ENCODE data around the gene LSM7. TPM values are rescaled to one million over a fixed set of nuclear protein-coding genes. Genes with fewer than 3 reads are reported as not detected.

The LSM7 gene
- total RNA-seq, 1 experiment from 2014 or later, result 282 TPM

GRCh38 chr19:2309734-2310362 lies 18.5 kb downstream of the LSM7 start:
- CTCF ChIA-PET, result no interaction called here

GRCh38 chr19:2308114-2308556 lies 20.3 kb downstream of the LSM7 start, which contains the start of gene LINGO3:
TSS of gene LINGO3 (minus strand) at chr19:2308154. CDS start at chr19:2291776, 16,378 bp downstream.
- H3K9ac ChIP-seq (ENCODE audit: low read length), result no peak within 1 kb of the TSS
- H2AFZ ChIP-seq (ENCODE audit: low read length), result no peak within 1 kb of the TSS
- peak within 1 kb of the TSS; percentile 48; the same call in 1 of the 2 replicates for H3K4me2 ChIP-seq (ENCODE audit: low read length)
- TF ChIP-seq EZH2 (IDR thresholded peaks at IDR 0.05; ENCODE audit: low read length, unreplicated experiment), result no peak
- no peak for TF ChIP-seq CTCF (conservative IDR thresholded peaks at IDR 0.05; ENCODE audit: low read depth, low read length)
- TF ChIP-seq EZH2phosphoT487 (IDR thresholded peaks at IDR 0.05; ENCODE audit: borderline replicate concordance, low read length), result no peak
- no peaks in the 10 kb centered on the region for H3K4me1 ChIP-seq (ENCODE audit: insufficient read depth, low read length)
- H3K27me3 ChIP-seq (ENCODE audit: low read length), result no peaks in the 10 kb centered on the region
- H3K9me2 ChIP-seq (replicated peaks; ENCODE audit: low read length), result no peaks in the 10 kb centered on the region
- H3K79me2 ChIP-seq (ENCODE audit: low read length), result no peaks in the 10 kb centered on the region
- no peaks in the 10 kb centered on the region for H4K20me1 ChIP-seq (ENCODE audit: low read length)
- no TSS peak for BruUV-seq (replicated peaks)
- H3K4me3 ChIP-seq (ENCODE audit: low read length), result no peak within 1 kb of the TSS; the same call in 1 of the 2 replicates
- DNase-seq, result no peak
- ATAC-seq, result no peak; the same call in 1 of the 2 replicates
- ChIA-PET POLR2A (ENCODE audit: unreplicated experiment) (no interaction called here), CTCF (no interaction called here)
- no peaks in the 10 kb centered on the region for H3F3A ChIP-seq (ENCODE audit: low read length, unreplicated experiment)
- H3K36me3 ChIP-seq (ENCODE audit: low read depth, low read length), result no peaks in the 10 kb centered on the region
- H3K27ac ChIP-seq (ENCODE audit: low read length), result no peak within 1 kb of the TSS
- intact Hi-C loops (cut with micrococcal nuclease), result no loop called here
- H3K9me3 ChIP-seq (ENCODE audit: low read length), result no peaks in the 10 kb centered on the region

More at GRCh38 chr19:2309734-2310362, 18.5 kb downstream of the LSM7 start:
- no TSS peak for BruUV-seq (replicated peaks)
- Histone ChIP-seq H3K4me2 (ENCODE audit: low read length) (no peak overlapping the region), H3F3A (ENCODE audit: low read length, unreplicated experiment) (no peaks in the 10 kb centered on the region), H2AFZ (ENCODE audit: low read length) (no peak overlapping the region), H4K20me1 (ENCODE audit: low read length) (no peaks in the 10 kb centered on the region), H3K36me3 (ENCODE audit: low read depth, low read length) (no peaks in the 10 kb centered on the region), H3K27me3 (ENCODE audit: low read length) (no peaks in the 10 kb centered on the region), H3K27ac (ENCODE audit: low read length) (no peak overlapping the region), H3K9me3 (ENCODE audit: low read length) (no peaks in the 10 kb centered on the region), H3K4me1 (ENCODE audit: insufficient read depth, low read length) (no peaks in the 10 kb centered on the region), H3K4me3 (ENCODE audit: low read length) (no peak overlapping the region), H3K9ac (ENCODE audit: low read length) (no peak overlapping the region), H3K79me2 (ENCODE audit: low read length) (no peaks in the 10 kb centered on the region), H3K9me2 (replicated peaks; ENCODE audit: low read length) (no peaks in the 10 kb centered on the region)
- intact Hi-C loops (cut with micrococcal nuclease), result loop anchor here (10.0 kb wide), 1 partner anchor 75 kb away; the partner anchor contains the start of genes PLEKHJ1 and SF3A2
- TF ChIP-seq EZH2 (IDR thresholded peaks at IDR 0.05; ENCODE audit: low read length, unreplicated experiment) (no peak), EZH2phosphoT487 (IDR thresholded peaks at IDR 0.05; ENCODE audit: borderline replicate concordance, low read length) (no peak), CTCF (conservative IDR thresholded peaks at IDR 0.05; ENCODE audit: low read depth, low read length) (no peak)
- ATAC-seq (peak; percentile 58), DNase-seq (peak; percentile 43)
- POLR2A ChIA-PET (ENCODE audit: unreplicated experiment), result interaction anchor here (0.6 kb wide), 1 partner anchor 146 kb away, joined by 10 read pairs; no protein-coding TSS in a partner anchor

GRCh38 chr19:2307518-2308012 lies 20.8 kb downstream of the LSM7 start:
- H2AFZ ChIP-seq (ENCODE audit: low read length), result no peak overlapping the region
- no peaks in the 10 kb centered on the region for H3K9me2 ChIP-seq (replicated peaks; ENCODE audit: low read length)
- POLR2A ChIA-PET (ENCODE audit: unreplicated experiment), result no interaction called here
- DNase-seq, result no peak
- BruUV-seq (replicated peaks), result no TSS peak
- no peak overlapping the region for H3K27ac ChIP-seq (ENCODE audit: low read length)
- no peaks in the 10 kb centered on the region for H3K4me1 ChIP-seq (ENCODE audit: insufficient read depth, low read length)
- H3K27me3 ChIP-seq (ENCODE audit: low read length), result no peaks in the 10 kb centered on the region
- H3K79me2 ChIP-seq (ENCODE audit: low read length), result no peaks in the 10 kb centered on the region
- no peaks in the 10 kb centered on the region for H3F3A ChIP-seq (ENCODE audit: low read length, unreplicated experiment)
- no peak overlapping the region for H3K9ac ChIP-seq (ENCODE audit: low read length)
- no peaks in the 10 kb centered on the region for H4K20me1 ChIP-seq (ENCODE audit: low read length)
- no peaks in the 10 kb centered on the region for H3K36me3 ChIP-seq (ENCODE audit: low read depth, low read length)
- no peaks in the 10 kb centered on the region for H3K9me3 ChIP-seq (ENCODE audit: low read length)
- no peak overlapping the region for H3K4me3 ChIP-seq (ENCODE audit: low read length)
- TF ChIP-seq EZH2phosphoT487 (IDR thresholded peaks at IDR 0.05; ENCODE audit: borderline replicate concordance, low read length) (no peak), EZH2 (IDR thresholded peaks at IDR 0.05; ENCODE audit: low read length, unreplicated experiment) (no peak), CTCF (conservative IDR thresholded peaks at IDR 0.05; ENCODE audit: low read depth, low read length) (no peak)
- intact Hi-C loops (cut with micrococcal nuclease), result no loop called here
- CTCF ChIA-PET, result no interaction called here
- no peak overlapping the region for H3K4me2 ChIP-seq (ENCODE audit: low read length)
- ATAC-seq, result no peak

Data from PC-3 (cell line).